ENCODE data around the gene FGD2. TPM values are rescaled to one million over a fixed set of nuclear protein-coding genes. Genes with fewer than 3 reads are reported as not detected.

The FGD2 gene
- total RNA-seq, 4 donors from 2014 or later: 11.6 to 34.5 (median 22.5) TPM

DNA sequence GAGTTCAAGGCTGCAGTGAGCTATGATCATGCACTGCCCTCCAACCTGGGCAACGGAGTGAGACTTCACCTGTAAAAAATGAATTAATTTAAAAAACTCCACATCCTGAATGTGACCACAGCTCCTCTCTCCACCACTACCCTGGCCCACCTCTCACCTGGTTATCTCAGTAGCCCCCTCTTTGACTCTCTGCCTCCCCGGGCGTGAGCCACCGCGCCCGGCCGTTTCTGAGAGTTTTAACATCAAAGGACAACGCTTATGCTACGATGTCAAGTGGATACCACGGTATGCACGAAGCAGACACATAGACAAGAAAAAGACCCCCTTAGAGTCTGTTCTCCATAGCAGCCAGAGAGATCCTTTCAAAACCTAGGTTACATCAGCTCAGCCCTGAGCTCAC, 48.7 kb downstream of the FGD2 start:
- Histone ChIP-seq H3K4me1 (peaks cover 0 to 26% (median 11%) of the 10 kb centered on the region in 3 donors), H3K36me3 (no peaks in the 10 kb centered on the region), H3K27ac (no peak overlapping the region), H3K4me3 (no peak overlapping the region), H3K9me3 (no peaks in the 10 kb centered on the region), H3K27me3 (no peaks in the 10 kb centered on the region)
- 82 to 100% methylated on average over 2 to 4 of the region's 11 CpGs for WGBS, 2 donors (ENCODE audit: low coverage in 1 of 2)
- ATAC-seq: no peak
- TF ChIP-seq EP300 (IDR thresholded peaks at IDR 0.05): no peak
- TF ChIP-seq, protein P1, sequence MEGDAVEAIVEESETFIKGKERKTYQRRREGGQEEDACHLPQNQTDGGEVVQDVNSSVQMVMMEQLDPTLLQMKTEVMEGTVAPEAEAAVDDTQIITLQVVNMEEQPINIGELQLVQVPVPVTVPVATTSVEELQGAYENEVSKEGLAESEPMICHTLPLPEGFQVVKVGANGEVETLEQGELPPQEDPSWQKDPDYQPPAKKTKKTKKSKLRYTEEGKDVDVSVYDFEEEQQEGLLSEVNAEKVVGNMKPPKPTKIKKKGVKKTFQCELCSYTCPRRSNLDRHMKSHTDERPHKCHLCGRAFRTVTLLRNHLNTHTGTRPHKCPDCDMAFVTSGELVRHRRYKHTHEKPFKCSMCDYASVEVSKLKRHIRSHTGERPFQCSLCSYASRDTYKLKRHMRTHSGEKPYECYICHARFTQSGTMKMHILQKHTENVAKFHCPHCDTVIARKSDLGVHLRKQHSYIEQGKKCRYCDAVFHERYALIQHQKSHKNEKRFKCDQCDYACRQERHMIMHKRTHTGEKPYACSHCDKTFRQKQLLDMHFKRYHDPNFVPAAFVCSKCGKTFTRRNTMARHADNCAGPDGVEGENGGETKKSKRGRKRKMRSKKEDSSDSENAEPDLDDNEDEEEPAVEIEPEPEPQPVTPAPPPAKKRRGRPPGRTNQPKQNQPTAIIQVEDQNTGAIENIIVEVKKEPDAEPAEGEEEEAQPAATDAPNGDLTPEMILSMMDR (IDR thresholded peaks at IDR 0.05): no peak

DNA sequence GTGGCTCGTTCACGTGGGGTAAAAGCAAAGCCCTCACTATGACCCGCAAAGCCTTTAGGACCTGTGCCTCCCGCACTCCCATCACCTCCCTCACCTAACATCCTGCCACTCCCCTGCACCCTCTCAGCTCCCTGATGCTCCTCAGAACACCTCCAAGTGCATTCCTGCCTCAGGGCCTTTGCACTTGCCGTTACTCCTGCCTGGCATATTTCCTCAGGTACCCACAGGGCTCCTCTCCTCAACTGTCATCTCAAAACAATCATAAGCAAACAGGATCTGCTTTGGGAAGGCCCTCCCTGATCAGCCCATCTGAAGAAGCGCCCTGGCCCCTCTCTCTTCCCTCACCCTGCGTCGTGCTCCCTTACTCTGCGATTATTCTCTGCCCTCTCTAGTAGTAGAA, 49.1 kb downstream of the FGD2 start:
- ATAC-seq: no peak
- no peaks in the 10 kb centered on the region for H3K27me3 ChIP-seq
- no peaks in the 10 kb centered on the region for H3K36me3 ChIP-seq
- H3K27ac ChIP-seq: no peak overlapping the region
- peaks cover 0 to 30% (median 13%) of the 10 kb centered on the region in 3 donors for H3K4me1 ChIP-seq
- TF ChIP-seq, protein P1 (IDR thresholded peaks at IDR 0.05): no peak
- TF ChIP-seq POLR2AphosphoS5 (IDR thresholded peaks at IDR 0.05): no peak
- TF ChIP-seq POLR2A (IDR thresholded peaks at IDR 0.05): no peak
- no peak for TF ChIP-seq EP300 (IDR thresholded peaks at IDR 0.05)
- no peaks in the 10 kb centered on the region for H3K9me3 ChIP-seq
- WGBS, 2 donors (ENCODE audit: low coverage in 1 of 2): 80 to 91% methylated on average over 5 to 6 of the region's 9 CpGs
- H3K4me3 ChIP-seq: no peak overlapping the region

DNA sequence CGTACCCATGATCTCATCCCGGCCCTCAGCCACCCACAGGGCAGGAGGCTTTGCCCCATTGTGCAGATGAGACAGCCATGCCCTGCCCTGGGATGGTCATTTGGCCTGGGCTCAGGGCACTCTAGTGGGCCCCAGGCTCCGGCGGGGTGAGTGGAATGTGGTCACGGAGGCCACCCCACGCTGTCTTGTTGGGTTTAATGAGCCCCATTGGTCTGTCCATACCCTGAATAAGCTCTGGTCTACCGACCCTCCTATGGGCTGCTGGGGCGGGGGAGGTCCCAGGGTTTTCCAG, 50.6 kb downstream of the FGD2 start:
- Histone ChIP-seq H3K27ac (no peak overlapping the region), H3K9me3 (no peaks in the 10 kb centered on the region), H3K4me1 (peaks cover 0 to 30% (median 11%) of the 10 kb centered on the region in 3 donors), H3K27me3 (no peaks in the 10 kb centered on the region), H3K4me3 (no peak overlapping the region), H3K36me3 (no peaks in the 10 kb centered on the region)
- TF ChIP-seq POLR2A (IDR thresholded peaks at IDR 0.05) (no peak), EP300 (IDR thresholded peaks at IDR 0.05) (no peak), POLR2AphosphoS5 (IDR thresholded peaks at IDR 0.05) (no peak)
- TF ChIP-seq, protein P1 (IDR thresholded peaks at IDR 0.05): no peak
- ATAC-seq: no peak
- WGBS, 2 donors (ENCODE audit: low coverage in 1 of 2): 80% methylated on average over 2 of the region's 8 CpGs; no CpG with 5 or more reads in 1 of the 2 donors

DNA sequence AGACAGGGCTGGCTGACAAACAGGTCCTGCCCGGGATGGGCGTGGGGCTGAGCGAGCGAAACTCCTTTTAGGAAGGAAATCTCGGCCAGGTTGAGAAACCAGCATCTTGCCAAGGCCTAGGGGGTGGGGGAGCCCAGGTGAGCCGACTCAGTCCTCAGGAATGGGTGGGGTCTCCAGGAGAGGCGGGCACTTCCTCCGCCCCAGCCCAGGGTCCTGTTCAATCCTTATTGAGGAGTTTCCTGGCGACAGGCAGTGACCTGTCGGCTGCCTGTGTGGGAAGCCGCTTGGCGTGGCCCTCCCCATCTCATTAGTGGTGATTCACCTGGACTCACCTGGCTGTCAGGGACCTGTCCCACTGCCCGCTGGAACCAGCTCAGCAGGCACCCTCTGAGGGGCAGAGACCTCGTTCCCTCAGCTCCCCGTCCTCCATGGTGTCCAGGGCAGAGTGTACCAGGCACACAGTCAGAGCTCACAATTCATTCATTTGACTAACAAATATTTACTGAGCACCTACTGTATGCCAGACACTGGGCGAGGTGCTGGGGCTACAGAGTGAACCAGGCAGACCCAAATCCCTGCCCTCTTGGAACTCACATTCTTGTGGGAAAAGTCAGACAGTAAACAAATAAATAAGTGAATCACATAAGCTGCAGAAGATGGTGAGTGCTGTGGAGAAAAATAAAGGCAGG, 51.1 kb downstream of the FGD2 start:
- no peak for ATAC-seq

DNA sequence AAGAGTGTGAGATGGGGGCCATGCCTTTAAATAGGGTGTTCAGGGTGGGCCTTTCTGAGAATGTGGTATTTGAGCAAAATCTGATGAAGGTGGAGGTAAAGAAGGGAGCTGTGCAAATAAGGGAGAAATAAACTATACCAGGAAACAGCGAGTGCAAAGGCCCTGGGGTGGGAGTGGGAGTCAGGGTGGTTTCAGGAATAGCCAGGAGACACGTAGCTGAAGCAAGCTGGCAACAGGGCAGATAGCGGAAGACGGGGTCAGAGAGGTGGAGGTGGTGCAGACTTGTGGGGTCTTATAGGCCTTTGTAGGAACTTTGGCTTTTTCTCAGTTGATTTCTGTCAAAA, 51.6 kb downstream of the FGD2 start:
- no peak for ATAC-seq
- TF ChIP-seq EP300 (IDR thresholded peaks at IDR 0.05) (no peak), POLR2AphosphoS5 (IDR thresholded peaks at IDR 0.05) (no peak), POLR2A (IDR thresholded peaks at IDR 0.05) (no peak)
- TF ChIP-seq, protein P1 (IDR thresholded peaks at IDR 0.05): no peak
- no peak overlapping the region for H3K4me3 ChIP-seq
- H3K27ac ChIP-seq: no peak overlapping the region
- no peaks in the 10 kb centered on the region for H3K27me3 ChIP-seq
- no peaks in the 10 kb centered on the region for H3K36me3 ChIP-seq
- no peaks in the 10 kb centered on the region for H3K9me3 ChIP-seq
- 87 to 97% methylated on average over 4 of the region's 4 CpGs for WGBS, 2 donors (ENCODE audit: low coverage in 1 of 2)
- peaks cover 0 to 20% (median 8%) of the 10 kb centered on the region in 3 donors for H3K4me1 ChIP-seq

More for the DNA sequence above, 51.1 kb downstream of the FGD2 start:
- no peak overlapping the region for H3K27ac ChIP-seq
- H3K4me1 ChIP-seq: peaks cover 0 to 25% (median 8%) of the 10 kb centered on the region in 3 donors
- 100% methylated on average over 1 to 3 of the region's 16 CpGs for WGBS, 2 donors (ENCODE audit: low coverage in 1 of 2)
- H3K27me3 ChIP-seq: no peaks in the 10 kb centered on the region
- no peaks in the 10 kb centered on the region for H3K36me3 ChIP-seq
- no peak overlapping the region for H3K4me3 ChIP-seq
- TF ChIP-seq EP300 (IDR thresholded peaks at IDR 0.05): no peak
- H3K9me3 ChIP-seq: no peaks in the 10 kb centered on the region
